ENCODE results near the gene RHOT2. TPM values are rescaled to one million over a fixed set of nuclear protein-coding genes. Genes with fewer than 3 reads are reported as not detected.

Gene RHOT2
- total RNA-seq, 1 donor: 34.5 TPM

GRCh38 chr16:679814-680624 lies 12.1 kb downstream of the RHOT2 start, which contains the start of gene STUB1:
STUB1 (plus strand) TSS chr16:680410; CDS start chr16:680526, 116 bp downstream.
- no peak for TF ChIP-seq CTCF (IDR thresholded peaks at IDR 0.05; ENCODE audit: insufficient read depth, low read length)
- peak; percentile 80 for DNase-seq (ENCODE audit: low read depth)
- peak within 1 kb of the TSS; percentile 82 for H3K4me3 ChIP-seq (ENCODE audit: low read depth, low read length)

GRCh38 chr16:680625-680945 lies 12.7 kb downstream of the RHOT2 start:
- no peak for DNase-seq (ENCODE audit: low read depth)
- H3K4me3 ChIP-seq (ENCODE audit: low read depth, low read length): peak overlapping the region; percentile 82
- no peak for TF ChIP-seq CTCF (IDR thresholded peaks at IDR 0.05; ENCODE audit: insufficient read depth, low read length)

- DNase-seq (ENCODE audit: low read depth): peak; percentile 63
- TF ChIP-seq CTCF (IDR thresholded peaks at IDR 0.05; ENCODE audit: insufficient read depth, low read length): no peak
- H3K4me3 ChIP-seq (ENCODE audit: low read depth, low read length): peak overlapping the region; percentile 82
Measured at GRCh38 chr16:680967-681745, 13.2 kb downstream of the RHOT2 start.

- peak overlapping the region; percentile 82 for H3K4me3 ChIP-seq (ENCODE audit: low read depth, low read length)
- DNase-seq (ENCODE audit: low read depth): no peak
- no peak for TF ChIP-seq CTCF (IDR thresholded peaks at IDR 0.05; ENCODE audit: insufficient read depth, low read length)
Measured at GRCh38 chr16:681746-682427, 14.0 kb downstream of the RHOT2 start.

GRCh38 chr16:682493-683395 lies 14.8 kb downstream of the RHOT2 start:
- TF ChIP-seq CTCF (IDR thresholded peaks at IDR 0.05; ENCODE audit: insufficient read depth, low read length): no peak
- peak overlapping the region; percentile 73 for H3K4me3 ChIP-seq (ENCODE audit: low read depth, low read length)
- DNase-seq (ENCODE audit: low read depth): no peak
